Astrocyte (in vitro differentiated cells and primary cell): ENCODE results near the gene SRSF7. TPM values are rescaled to one million over a fixed set of nuclear protein-coding genes. Genes with fewer than 3 reads are reported as not detected.

Source experiments
- DNase-seq: peaks from one replicate; pipeline ENCODE4 v3.0.0-alpha.2; 2010; ENCODE audit warnings: low read depth
- FAIRE-seq: peaks from 2 replicates; lab custom pipeline; 2011; peaks lifted over from hg19 to GRCh38; lab: Jason Lieb, UNC
- H2AFZ ChIP-seq: 2 replicates; pipeline ENCODE4 v1.6.0; 2012; ENCODE audit warnings: low read depth, low read length, inconsistent platforms
- H3K27ac ChIP-seq: 2 replicates; pipeline ENCODE4 v1.5.1; 2011; ENCODE audit warnings: low read depth, low read length, inconsistent platforms
- H3K27me3 ChIP-seq: 2 replicates; pipeline ENCODE4 v1.6.0; 2011; ENCODE audit warnings: low read length, inconsistent platforms; ENCODE audit not compliant: insufficient read depth
- H3K36me3 ChIP-seq: 2 replicates; pipeline ENCODE4 v1.5.1; 2011; ENCODE audit warnings: low read length, inconsistent platforms; ENCODE audit not compliant: insufficient read depth
- H3K4me1 ChIP-seq: 2 replicates; pipeline ENCODE4 v1.5.1; 2011; ENCODE audit warnings: low read length, inconsistent platforms; ENCODE audit not compliant: insufficient read depth
- H3K4me2 ChIP-seq: 2 replicates; pipeline ENCODE4 v1.6.0; 2012; ENCODE audit warnings: low read length, inconsistent platforms
- H3K4me3 ChIP-seq: 2 replicates; pipeline ENCODE4 v1.5.1; 2011; ENCODE audit warnings: low read depth, mild to moderate bottlenecking, low read length, inconsistent platforms; ENCODE audit not compliant: insufficient read depth
- H3K79me2 ChIP-seq: 2 replicates; pipeline ENCODE4 v1.6.0; 2012; ENCODE audit warnings: mild to moderate bottlenecking, low read length, inconsistent platforms; ENCODE audit not compliant: insufficient read depth
- H3K9ac ChIP-seq: 2 replicates; pipeline ENCODE4 v1.6.0; 2012; ENCODE audit warnings: mild to moderate bottlenecking, low read length, inconsistent platforms
- H3K9me3 ChIP-seq: 2 replicates; pipeline ENCODE4 v1.5.1; 2012; ENCODE audit warnings: low read depth, mild to moderate bottlenecking, low read length, inconsistent platforms; ENCODE audit not compliant: insufficient read depth
- H4K20me1 ChIP-seq: 2 replicates; pipeline ENCODE4 v1.6.0; 2012; ENCODE audit warnings: low read length, inconsistent platforms; ENCODE audit not compliant: insufficient read depth
- H3K27ac Mint-ChIP-seq: one replicate; pipeline ENCODE4 v1.8.0; 2021; ENCODE audit warnings: mild to moderate bottlenecking, mixed read lengths; ENCODE audit not compliant: unreplicated experiment
- H3K27me3 Mint-ChIP-seq: one replicate; pipeline ENCODE4 v1.8.0; 2021; ENCODE audit warnings: low read depth, mixed read lengths; ENCODE audit not compliant: unreplicated experiment
- H3K36me3 Mint-ChIP-seq: one replicate; pipeline ENCODE4 v1.8.0; 2021; ENCODE audit warnings: low read depth, mixed read lengths; ENCODE audit not compliant: unreplicated experiment
- H3K4me1 Mint-ChIP-seq: one replicate; pipeline ENCODE4 v1.8.0; 2021; ENCODE audit warnings: low read depth, mixed read lengths; ENCODE audit not compliant: unreplicated experiment
- H3K4me3 Mint-ChIP-seq: one replicate; pipeline ENCODE4 v1.8.0; 2021; ENCODE audit warnings: mild to moderate bottlenecking, moderate library complexity, mixed read lengths; ENCODE audit not compliant: unreplicated experiment
- H3K9me3 Mint-ChIP-seq: one replicate; pipeline ENCODE4 v1.8.0; 2021; ENCODE audit warnings: mild to moderate bottlenecking, mixed read lengths; ENCODE audit not compliant: unreplicated experiment
- EZH2 ChIP-seq: IDR thresholded peaks from 2 replicates; pipeline ENCODE4 v1.6.1; 2012; ENCODE audit warnings: mild to moderate bottlenecking, low read length, inconsistent platforms; ENCODE audit not compliant: insufficient read depth
- total RNA-seq: library from RNA; stranded (reverse); gene quantifications from 2 replicates; pipeline ENCODE4 v1.2.1, GENCODE V29; 2021
- TF ChIP-seq, protein P1 (sequence below): IDR thresholded peaks from 2 replicates; pipeline ENCODE4 v1.5.1; 2011; ENCODE audit warnings: low read depth, mild to moderate bottlenecking, inconsistent platforms, low read length, moderate library complexity; ENCODE audit not compliant: insufficient read depth

Gene SRSF7
- total RNA-seq, 1 donor from 2014 or later = 120 TPM

DNA sequence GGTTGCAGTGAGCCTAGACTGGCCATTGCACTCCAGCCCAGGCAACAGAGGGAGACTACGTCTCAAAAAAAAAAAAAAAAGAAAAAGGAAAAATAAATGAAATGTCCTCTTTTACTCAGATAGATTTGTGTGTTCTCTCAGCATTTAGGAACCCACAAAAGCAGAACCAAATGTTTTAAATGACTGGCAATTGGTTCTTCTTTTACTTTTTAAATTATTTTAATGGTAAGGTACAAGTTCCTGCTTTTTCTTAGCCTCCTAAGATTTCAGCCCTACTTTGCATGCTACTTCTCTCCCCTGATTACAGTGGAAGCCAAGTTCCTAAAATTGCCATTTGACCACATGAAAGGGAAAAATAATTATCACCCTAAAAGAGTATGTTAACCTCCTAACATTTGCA is 23.5 kb downstream of the SRSF7 start:
- H3K9ac ChIP-seq = no peak overlapping the region
- H4K20me1 ChIP-seq = no peaks in the 10 kb centered on the region
- FAIRE-seq (no peak), DNase-seq (no peak)
- no peak overlapping the region for H3K4me2 ChIP-seq
- H3K27ac ChIP-seq = no peak overlapping the region
- Mint-ChIP-seq H3K4me3 (no peak overlapping the region), H3K27me3 (no peaks in the 10 kb centered on the region), H3K9me3 (no peaks in the 10 kb centered on the region), H3K27ac (no peak overlapping the region), H3K36me3 (peaks cover 6% of the 10 kb centered on the region), H3K4me1 (no peaks in the 10 kb centered on the region)
- no peaks in the 10 kb centered on the region for H3K9me3 ChIP-seq
- no peaks in the 10 kb centered on the region for H3K79me2 ChIP-seq
- H3K36me3 ChIP-seq = no peaks in the 10 kb centered on the region
- H3K4me3 ChIP-seq = no peak overlapping the region
- H2AFZ ChIP-seq = no peak overlapping the region
- TF ChIP-seq, protein P1, sequence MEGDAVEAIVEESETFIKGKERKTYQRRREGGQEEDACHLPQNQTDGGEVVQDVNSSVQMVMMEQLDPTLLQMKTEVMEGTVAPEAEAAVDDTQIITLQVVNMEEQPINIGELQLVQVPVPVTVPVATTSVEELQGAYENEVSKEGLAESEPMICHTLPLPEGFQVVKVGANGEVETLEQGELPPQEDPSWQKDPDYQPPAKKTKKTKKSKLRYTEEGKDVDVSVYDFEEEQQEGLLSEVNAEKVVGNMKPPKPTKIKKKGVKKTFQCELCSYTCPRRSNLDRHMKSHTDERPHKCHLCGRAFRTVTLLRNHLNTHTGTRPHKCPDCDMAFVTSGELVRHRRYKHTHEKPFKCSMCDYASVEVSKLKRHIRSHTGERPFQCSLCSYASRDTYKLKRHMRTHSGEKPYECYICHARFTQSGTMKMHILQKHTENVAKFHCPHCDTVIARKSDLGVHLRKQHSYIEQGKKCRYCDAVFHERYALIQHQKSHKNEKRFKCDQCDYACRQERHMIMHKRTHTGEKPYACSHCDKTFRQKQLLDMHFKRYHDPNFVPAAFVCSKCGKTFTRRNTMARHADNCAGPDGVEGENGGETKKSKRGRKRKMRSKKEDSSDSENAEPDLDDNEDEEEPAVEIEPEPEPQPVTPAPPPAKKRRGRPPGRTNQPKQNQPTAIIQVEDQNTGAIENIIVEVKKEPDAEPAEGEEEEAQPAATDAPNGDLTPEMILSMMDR = no peak
- no peak for TF ChIP-seq EZH2
- H3K4me1 ChIP-seq = no peaks in the 10 kb centered on the region
- H3K27me3 ChIP-seq = no peaks in the 10 kb centered on the region

DNA sequence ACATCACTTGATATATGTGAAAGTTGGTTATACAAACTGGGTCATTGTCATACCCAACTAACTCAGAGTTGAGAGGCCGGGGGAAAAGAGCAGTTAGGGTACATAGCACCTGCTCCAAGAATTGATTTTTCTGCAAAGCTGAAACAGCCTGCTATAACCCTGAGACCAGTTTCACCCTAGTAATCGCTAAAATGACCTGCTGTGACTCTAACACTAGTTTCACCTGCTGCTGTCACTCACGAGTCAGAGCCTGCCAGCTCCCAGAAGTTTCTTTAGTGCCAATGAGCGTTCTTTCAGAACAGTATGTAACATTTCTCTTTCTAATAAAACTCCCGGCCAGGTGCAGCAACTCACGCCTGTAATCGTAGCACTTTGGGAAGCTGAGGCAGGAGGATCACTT is 28.0 kb downstream of the SRSF7 start:
- no peak for TF ChIP-seq EZH2
- TF ChIP-seq, protein P1 = no peak
- Mint-ChIP-seq H3K4me1 (peaks cover 5% of the 10 kb centered on the region), H3K4me3 (no peak overlapping the region), H3K27me3 (no peaks in the 10 kb centered on the region), H3K9me3 (no peaks in the 10 kb centered on the region), H3K27ac (no peak overlapping the region), H3K36me3 (peaks cover 10% of the 10 kb centered on the region)
- DNase-seq (no peak), FAIRE-seq (no peak)
- H2AFZ ChIP-seq = no peak overlapping the region
- no peaks in the 10 kb centered on the region for H4K20me1 ChIP-seq
- no peak overlapping the region for H3K9ac ChIP-seq
- peaks cover 14% of the 10 kb centered on the region for H3K4me1 ChIP-seq
- no peak overlapping the region for H3K27ac ChIP-seq
- no peaks in the 10 kb centered on the region for H3K9me3 ChIP-seq
- H3K36me3 ChIP-seq = no peaks in the 10 kb centered on the region
- no peak overlapping the region for H3K4me3 ChIP-seq
- H3K79me2 ChIP-seq = no peaks in the 10 kb centered on the region
- H3K4me2 ChIP-seq = no peak overlapping the region
- H3K27me3 ChIP-seq = no peaks in the 10 kb centered on the region

DNA sequence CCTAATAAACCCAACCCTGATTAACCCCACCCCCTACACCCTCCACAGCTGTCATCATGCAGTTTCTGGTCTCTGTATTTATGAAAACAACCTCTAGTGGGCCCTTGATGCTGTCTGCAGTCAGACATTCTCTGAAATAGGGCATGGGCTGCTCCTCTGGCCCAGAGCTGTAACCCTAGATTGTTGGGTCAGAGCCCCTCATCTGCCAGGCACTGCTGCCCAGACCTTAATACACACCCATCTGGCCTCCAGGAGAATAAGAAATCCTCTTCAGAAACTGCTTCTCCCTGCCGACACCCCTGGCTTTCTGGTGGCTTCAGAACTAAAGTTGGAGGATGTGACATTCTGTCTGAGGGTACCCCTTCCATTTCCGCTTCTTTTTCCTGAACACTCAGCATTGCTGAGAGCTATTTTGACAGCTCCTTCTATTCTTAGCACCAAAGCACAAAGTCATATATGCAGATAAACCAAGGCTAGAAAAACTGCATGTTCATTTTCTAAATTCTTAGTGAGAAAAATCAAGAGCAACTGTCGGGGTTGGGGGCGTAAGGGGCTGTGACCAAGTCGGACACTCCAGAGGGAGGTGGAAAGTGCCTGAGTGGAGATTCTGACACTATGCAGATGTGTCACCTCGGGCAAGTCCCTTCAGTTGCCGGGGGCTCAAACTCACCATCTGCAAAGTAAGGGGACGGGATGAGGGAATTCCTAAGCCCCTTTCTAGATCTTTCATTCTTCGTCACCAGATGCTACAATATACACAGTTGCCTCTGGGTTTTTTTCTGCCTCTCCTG is 28.7 kb downstream of the SRSF7 start:
- no peak for DNase-seq

More for the DNA sequence above, 28.7 kb downstream of the SRSF7 start:
- no peak for FAIRE-seq
- TF ChIP-seq, protein P1 = no peak
- H3K9me3 Mint-ChIP-seq = no peaks in the 10 kb centered on the region
- Histone ChIP-seq H3K36me3 (no peaks in the 10 kb centered on the region), H3K9me3 (no peaks in the 10 kb centered on the region), H3K4me1 (peaks cover 14% of the 10 kb centered on the region), H3K4me3 (no peak overlapping the region), H3K27ac (no peak overlapping the region), H3K4me2 (no peak overlapping the region), H3K9ac (no peak overlapping the region), H4K20me1 (no peaks in the 10 kb centered on the region), H3K79me2 (no peaks in the 10 kb centered on the region), H2AFZ (no peak overlapping the region), H3K27me3 (no peaks in the 10 kb centered on the region)
- H3K27me3 Mint-ChIP-seq = no peaks in the 10 kb centered on the region
- H3K4me1 Mint-ChIP-seq = peaks cover 5% of the 10 kb centered on the region
- H3K27ac Mint-ChIP-seq = no peak overlapping the region
- peaks cover 10% of the 10 kb centered on the region for H3K36me3 Mint-ChIP-seq
- no peak overlapping the region for H3K4me3 Mint-ChIP-seq
